Hematopoietic multipotent progenitor cell treated with erythropoietin and hydrocortisone succinate and interleukin-3 and kit ligand, for 6 days (in vitro differentiated cells): ENCODE results near the gene LDLR.
"Not testable (repeated sequence)": the region's sequence is repeated elsewhere in the genome, so short reads cannot be mapped to it uniquely, and the experiment has no call there.

Experiments used
- DNase-seq: peaks from one replicate; pipeline ENCODE4 v3.0.0-alpha.2; 2015

The LDLR gene

DNA sequence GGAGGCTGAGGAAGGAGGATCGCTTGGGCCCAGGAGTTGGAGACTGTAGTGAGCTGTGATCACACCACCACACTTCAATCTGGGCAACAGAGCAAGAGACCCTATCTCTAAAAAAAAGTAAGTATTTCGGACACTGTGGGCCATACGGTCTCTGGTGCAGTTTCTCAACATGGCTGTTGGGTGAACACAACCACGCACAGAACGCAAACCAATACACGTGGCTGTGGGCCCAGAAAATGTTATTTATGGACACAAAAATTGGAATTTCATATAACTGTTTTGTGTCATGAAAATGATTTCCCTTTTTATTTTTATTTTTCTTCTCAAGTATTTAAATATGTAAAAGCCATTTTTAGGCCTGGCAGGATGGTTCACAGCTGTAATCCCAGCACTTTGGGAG, 19.5 kb downstream of the LDLR start:
- no peak for DNase-seq

DNA sequence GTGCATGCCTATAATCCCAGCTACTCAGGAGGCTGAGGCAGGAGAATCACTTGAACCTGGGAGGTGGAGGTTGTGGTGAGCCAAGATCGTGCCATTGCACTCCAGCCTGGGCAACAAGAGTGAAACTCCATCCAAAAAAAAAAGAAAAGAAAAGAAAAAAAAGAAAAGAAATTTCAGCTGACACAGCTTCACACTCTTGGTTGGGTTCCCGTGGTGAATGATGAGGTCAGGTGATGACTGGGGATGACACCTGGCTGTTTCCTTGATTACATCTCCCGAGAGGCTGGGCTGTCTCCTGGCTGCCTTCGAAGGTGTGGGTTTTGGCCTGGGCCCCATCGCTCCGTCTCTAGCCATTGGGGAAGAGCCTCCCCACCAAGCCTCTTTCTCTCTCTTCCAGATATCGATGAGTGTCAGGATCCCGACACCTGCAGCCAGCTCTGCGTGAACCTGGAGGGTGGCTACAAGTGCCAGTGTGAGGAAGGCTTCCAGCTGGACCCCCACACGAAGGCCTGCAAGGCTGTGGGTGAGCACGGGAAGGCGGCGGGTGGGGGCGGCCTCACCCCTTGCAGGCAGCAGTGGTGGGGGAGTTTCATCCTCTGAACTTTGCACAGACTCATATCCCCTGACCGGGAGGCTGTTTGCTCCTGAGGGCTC, 22.0 kb downstream of the LDLR start:
- no peak for DNase-seq

DNA sequence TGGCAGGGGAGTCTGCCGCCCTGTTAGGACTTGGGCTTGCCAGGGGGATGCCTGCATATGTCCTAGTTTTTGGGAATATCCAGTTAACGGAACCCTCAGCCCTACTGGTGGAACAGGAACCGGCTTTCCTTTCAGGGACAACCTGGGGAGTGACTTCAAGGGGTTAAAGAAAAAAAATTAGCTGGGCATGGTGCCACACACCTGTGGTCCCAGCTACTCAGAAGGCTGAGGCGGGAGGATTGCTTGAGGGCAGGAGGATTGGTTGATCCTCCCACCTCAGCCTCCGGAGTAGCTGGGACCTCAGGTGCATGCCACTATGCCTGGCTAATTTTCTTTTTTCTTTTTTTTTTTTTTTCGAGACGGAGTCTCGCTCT, 22.5 kb downstream of the LDLR start:
- no peak for DNase-seq

DNA sequence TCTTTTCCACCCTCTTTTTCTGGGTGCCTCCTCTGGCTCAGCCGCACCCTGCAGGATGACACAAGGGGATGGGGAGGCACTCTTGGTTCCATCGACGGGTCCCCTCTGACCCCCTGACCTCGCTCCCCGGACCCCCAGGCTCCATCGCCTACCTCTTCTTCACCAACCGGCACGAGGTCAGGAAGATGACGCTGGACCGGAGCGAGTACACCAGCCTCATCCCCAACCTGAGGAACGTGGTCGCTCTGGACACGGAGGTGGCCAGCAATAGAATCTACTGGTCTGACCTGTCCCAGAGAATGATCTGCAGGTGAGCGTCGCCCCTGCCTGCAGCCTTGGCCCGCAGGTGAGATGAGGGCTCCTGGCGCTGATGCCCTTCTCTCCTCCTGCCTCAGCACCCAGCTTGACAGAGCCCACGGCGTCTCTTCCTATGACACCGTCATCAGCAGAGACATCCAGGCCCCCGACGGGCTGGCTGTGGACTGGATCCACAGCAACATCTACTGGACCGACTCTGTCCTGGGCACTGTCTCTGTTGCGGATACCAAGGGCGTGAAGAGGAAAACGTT, 24.0 kb downstream of the LDLR start:
- no peak for DNase-seq

DNA sequence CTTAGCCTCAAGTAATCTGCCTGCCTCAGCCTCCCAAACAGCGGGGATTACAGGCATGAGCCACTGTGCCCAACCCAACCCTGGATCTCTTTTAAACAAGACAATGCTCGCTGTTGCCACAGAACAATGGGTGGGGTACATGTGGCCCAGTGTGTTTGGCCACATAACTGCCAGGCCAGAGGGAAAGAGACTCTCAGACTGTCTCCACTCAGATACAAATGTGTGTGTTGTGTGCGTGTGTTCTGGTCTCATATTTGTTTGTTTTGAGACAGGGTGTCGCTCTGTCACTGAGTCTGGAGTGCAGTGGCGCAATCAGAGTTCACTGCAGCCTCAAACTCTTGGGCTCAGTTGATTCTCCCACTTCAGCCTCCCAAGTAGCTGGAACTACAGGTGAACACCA, 25.8 kb downstream of the LDLR start:
- no peak for DNase-seq

DNA sequence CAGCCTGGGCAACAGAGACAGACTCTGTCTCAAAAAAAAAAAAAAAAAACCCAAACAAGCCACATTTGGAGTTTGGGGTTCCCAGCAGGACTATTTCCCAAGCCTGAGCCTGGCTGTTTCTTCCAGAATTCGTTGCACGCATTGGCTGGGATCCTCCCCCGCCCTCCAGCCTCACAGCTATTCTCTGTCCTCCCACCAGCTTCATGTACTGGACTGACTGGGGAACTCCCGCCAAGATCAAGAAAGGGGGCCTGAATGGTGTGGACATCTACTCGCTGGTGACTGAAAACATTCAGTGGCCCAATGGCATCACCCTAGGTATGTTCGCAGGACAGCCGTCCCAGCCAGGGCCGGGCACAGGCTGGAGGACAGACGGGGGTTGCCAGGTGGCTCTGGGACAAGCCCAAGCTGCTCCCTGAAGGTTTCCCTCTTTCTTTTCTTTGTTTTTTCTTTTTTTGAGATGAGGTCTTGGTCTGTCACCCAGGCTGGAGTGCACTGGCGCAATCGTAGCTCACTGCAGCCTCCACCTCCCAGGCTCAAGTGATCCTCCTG, 26.7 kb downstream of the LDLR start:
- DNase-seq, result no peak

DNA sequence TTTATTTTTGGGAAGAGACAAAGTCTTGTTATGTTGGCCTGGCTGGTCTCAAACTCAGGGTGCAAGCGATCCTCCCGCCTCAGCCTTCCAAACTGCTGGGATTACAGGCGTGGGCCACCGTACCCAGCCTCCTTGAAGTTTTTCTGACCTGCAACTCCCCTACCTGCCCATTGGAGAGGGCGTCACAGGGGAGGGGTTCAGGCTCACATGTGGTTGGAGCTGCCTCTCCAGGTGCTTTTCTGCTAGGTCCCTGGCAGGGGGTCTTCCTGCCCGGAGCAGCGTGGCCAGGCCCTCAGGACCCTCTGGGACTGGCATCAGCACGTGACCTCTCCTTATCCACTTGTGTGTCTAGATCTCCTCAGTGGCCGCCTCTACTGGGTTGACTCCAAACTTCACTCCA, 27.2 kb downstream of the LDLR start:
- no peak for DNase-seq

DNA sequence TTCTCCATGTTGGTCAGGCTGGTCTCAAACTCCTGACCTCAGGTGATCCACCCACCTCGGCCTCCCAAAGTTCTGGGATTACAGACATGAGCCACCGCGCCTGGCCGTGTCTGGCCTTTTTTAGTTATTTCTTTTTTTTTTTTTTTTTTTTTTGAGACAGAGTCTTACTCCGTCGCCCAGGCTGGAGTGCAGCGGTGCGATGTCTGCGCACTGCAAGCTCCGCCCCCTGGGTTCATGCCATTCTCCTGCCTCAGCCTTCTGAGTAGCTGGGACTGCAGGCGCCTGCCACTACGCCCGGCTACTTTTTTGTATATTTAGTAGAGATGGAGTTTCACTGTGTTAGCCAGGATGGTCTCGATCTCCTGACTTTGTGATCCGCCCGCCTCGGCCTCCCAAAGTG, 32.7 kb downstream of the LDLR start:
- DNase-seq, result not testable (repeated sequence)

DNA sequence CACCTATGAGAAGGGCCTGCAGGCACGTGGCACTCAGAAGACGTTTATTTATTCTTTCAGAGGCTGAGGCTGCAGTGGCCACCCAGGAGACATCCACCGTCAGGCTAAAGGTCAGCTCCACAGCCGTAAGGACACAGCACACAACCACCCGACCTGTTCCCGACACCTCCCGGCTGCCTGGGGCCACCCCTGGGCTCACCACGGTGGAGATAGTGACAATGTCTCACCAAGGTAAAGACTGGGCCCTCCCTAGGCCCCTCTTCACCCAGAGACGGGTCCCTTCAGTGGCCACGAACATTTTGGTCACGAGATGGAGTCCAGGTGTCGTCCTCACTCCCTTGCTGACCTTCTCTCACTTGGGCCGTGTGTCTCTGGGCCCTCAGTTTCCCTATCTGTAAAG, 33.9 kb downstream of the LDLR start:
- DNase-seq, result no peak

DNA sequence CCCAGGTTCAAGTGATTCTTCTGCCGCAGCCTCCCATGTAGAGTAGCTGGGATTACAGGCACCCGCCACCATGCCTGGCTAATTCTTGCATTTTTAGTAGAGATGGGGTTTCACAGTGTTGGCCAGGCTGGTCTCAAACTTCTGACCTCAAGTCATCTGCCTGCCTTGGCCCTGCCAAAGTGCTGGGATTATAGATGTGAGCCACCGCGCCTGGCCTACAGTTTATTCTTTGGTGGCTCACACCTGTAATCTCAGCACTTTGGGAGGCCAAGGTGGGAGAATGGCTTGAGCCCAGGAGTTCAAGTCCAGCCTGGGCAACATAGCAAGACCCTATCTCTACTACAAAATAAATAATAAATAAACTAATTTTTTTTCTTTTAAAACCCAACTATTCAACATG, 34.9 kb downstream of the LDLR start:
- DNase-seq, result not testable (repeated sequence)

DNA sequence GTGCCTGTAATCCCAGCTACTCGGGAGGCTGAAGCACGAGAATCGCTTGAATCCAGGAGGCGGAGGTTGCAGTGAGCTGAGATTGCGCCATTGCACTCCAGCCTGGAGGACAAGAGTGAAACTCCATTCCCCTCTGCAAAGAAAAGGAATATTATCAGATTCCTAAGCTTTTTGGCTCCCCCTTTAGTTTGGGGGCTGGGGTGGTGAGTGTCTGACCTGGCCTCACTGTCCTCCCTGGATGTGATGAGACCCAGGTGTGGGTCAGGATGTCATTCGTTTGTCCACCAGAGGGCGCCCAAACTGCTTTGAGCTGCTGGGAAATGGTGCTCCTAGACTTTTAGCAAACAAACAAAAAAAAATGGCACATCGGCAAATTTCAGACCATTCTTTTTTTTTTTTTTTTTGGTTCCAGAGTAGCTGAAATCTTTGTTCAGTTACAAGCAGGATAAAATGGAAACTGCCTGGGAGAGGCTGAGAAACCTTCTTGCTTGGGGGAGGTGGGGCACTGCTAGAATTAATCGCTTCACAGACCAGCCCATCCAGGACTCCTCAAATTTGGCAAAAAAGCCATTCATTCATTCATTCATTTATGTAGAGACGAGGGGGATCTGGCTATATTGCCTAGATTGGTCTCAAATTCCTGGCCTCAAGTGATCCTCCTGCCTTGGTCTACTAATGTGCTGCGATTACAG, 36.9 kb downstream of the LDLR start:
- DNase-seq, result peak; percentile 90

DNA sequence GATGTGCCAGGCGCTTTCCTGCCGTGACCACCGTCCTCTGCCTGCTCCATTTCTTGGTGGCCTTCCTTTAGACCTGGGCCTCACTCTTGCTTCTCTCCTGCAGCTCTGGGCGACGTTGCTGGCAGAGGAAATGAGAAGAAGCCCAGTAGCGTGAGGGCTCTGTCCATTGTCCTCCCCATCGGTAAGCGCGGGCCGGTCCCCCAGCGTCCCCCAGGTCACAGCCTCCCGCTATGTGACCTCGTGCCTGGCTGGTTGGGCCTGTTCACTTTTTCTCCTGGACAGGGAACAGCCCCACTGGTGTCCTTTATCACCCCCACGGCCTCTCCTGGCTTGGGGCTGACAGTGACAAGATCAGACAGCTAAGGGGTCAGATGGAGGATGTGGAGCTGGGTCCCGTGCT, 38.6 kb downstream of the LDLR start:
- no peak for DNase-seq

DNA sequence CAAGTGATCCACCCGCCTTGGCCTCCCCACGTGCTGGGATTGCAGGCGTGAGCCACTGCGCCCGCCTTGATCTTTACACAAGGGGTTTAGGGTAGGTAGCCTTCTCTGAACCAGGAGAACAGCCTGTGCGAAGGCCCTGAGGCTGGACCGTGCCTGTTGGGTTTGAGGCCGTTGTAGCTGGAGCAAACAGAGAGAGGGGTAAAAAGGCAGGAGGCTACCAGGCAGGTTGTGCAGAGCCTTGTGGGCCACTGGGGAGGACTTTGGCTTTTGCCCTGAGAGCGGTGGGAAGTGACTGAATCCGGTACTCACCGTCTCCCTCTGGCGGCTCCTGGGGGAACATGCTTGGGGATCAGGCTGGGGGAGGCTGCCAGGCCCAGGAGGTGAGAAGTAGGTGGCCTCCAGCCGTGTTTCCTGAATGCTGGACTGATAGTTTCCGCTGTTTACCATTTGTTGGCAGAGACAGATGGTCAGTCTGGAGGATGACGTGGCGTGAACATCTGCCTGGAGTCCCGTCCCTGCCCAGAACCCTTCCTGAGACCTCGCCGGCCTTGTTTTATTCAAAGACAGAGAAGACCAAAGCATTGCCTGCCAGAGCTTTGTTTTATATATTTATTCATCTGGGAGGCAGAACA, 41.7 kb downstream of the LDLR start:
- DNase-seq, result peak; percentile 87

DNA sequence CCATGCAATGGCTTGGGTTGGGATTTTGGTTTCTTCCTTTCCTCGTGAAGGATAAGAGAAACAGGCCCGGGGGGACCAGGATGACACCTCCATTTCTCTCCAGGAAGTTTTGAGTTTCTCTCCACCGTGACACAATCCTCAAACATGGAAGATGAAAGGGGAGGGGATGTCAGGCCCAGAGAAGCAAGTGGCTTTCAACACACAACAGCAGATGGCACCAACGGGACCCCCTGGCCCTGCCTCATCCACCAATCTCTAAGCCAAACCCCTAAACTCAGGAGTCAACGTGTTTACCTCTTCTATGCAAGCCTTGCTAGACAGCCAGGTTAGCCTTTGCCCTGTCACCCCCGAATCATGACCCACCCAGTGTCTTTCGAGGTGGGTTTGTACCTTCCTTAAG, 42.2 kb downstream of the LDLR start:
- DNase-seq, result no peak

DNA sequence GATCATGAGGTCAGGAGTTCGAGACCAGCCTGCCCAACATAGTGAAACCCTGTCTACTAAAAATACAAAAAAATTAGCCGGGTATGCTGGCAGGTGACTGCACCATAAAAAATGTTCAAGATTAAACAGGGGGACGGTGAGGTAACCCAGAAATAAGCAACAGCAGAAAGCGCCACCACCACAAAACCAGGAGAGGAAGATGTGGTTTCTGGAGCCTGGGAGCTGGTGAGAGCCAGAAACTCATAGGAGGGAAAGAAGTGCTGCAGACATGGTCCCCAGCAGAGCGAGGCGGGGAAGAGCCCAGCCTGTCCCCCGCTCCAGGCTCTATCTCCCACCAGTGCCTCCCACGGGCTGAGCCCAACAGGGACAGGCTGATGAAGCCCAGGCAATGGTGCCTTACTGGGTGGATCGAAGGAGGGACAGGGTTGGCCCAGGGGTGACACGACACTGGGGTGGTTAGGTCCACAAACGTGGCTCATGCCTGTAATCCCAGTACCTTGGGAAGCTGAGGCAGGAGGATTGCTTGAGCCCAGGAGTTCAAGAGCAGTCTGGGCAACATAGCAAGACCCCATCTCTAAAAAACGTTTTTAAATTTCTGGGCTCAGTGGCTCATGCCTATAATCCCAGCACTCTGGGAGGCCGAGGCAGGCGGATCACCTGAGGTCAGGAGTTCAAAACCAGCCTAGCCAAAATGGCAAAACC, 47.3 kb downstream of the LDLR start:
- DNase-seq, result no peak

DNA sequence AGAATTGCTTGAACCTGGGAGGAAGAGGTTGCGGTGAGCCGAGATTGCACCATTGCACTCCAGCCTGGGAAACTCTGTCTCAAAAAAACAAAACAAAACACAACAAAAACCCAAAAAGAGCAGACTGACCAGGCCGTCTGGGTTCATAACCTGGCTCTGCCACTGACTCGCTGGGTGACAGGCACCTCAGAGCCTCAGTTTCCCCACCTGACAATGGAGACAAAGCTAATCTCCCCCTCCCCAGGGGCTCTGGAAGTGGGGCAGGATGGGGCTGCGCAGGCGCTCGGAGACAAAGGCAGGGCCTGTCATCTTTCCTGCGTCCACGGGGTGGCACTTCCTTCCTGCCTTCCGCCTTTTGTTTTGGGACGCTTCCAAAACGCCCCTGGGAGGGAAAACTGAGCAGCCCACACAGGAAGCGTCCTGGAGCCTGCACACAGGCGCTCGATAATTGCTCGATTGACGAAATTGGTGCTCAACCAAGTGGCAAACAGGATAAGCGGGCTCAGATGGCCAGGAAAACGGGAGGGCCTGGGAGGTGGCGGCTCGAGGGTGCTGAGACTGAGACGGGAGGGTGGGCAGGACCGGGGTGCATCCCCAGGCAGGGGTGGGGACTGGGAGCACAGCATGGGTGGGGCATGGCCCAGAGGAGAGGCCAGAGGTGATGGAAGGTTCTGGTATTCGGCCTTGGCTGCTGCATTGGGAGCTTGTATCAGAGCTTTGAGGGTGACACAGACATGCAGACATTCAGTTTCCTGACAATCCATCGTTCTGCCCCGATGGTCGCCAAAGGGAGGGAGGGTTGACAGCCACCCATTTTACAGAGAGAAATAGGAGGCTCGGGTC, 48.5 kb downstream of the LDLR start:
- DNase-seq, result peak; percentile 87

DNA sequence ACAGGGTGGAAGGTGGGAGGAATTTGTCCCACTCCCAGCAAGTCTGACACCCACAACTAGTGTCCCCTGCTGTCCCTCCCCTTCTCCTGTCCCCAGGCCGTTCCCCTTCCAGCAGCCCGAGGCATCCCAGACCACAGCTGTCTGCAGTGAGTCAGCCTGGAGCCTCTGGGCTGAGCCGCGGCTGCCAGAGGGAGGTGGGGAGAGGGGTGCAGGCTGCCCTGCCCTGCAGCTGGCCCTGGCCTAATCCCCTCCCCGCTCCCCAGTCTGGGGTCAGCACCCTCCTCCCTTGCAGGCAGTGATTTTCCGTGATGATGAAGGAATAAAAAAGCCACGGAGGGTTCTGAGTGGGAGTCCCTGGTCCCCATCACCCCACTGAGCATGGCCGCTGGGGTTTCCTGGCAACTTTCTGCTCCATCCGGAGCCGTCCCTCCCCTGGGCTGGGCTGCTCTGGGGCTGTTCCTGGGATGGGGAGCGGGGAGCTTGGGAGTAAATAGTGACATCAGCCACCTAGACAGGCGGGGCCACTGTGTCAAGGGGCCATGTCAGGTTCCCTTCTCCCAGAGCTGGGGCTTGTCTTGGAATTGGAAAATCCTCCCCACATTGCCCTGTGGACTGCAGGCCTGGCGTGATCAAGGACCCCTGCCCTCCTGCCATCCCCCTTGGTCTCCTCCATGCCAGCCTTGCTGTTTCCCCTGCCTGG, 49.5 kb downstream of the LDLR start:
- peak; percentile 52 for DNase-seq

DNA sequence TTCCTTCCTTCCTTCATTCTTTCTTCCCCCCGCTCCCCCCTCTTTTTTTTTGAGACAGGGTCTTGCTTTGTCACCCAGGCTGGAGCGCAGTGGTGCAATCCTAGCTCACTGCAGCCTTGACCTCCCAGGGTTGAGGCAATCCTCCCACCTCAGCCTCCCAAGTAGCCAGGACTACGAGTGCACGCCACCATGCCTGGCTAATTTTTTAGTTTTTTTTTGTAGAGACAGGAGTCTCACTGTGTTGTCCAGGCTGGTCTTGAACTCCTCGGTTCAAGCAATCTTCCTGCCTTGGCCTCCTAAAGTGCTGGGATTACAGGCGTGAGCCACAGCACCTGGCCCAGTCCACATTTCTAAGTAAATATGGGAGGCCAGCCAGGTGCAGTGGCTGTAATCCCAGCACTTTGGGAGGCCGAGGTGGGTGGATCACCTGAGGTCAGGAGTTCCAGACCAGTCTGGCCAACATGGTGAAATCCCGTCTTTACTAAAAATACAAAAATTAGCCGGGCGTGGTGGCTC, 50.8 kb downstream of the LDLR start:
- not testable (repeated sequence) for DNase-seq

DNA sequence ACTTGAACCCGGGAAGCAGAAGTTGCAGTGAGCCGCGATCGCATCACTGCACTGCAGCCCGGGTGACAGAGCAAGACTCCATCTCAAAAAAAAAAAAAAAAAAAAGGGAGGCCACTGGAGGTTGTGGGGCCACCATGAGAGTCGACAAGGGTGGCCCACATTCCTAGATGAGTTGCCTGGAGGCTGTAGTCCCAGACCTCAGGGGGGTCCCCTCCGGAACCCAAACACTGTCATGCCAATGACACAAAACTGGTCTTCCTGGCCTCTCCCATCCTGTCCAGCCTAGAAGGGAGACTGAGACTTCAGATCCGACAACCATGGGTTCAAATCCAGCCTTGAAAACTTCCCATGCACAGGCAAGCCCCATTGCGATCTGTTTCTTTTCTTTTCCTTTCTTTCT, 51.6 kb downstream of the LDLR start:
- no peak for DNase-seq

DNA sequence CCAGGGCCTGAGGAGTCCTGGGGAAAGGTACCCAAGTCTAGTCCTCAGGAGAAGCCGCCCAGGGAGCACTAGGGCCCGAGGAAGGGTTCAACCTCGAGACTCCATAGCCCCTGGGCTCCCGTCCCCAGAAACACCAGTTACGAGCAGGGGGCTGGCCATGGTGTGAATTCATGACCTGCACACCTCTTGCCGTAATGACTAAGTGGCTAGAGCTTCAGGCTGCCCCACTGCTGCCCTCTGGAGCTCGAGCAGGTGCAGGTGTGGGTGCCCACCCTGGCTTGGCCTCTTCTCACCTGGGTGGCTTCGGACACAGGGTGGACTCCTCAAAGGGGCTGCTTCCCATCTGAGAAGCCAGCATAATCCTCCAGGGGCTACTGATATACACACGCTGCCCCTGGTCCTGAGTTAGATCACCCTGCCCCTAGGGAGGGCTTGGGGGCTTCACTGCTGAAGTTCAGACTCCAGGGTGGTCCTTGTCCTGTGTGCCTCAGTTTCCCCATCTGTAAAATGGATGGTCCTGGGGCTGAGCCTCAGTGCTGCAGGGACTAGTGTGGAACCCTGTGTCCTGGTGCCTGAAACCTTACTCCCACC, 52.8 kb downstream of the LDLR start:
- DNase-seq, result no peak
